Measurements from ENCODE around the gene PATL1.

DNA sequence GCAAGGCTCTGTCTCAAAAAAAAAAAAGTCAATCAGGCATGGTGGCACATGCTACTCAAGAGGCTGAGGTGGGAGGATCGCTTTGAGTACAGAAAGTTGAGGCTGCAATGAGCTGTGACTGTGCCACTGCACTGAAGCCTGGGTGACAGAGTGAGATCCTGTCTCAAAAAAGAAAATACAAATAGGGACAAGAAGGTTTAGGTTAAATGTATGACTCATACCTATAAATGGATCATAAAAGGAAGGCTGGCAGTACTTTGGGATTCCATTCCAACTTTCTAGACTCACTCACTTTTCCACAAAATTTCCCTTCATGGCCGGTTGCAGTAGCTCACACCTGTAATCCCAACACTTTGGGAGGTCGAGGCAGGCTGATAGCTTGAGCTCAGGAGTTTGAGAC is 27.7 kb downstream of the PATL1 start:
- TF ChIP-seq, protein P1, sequence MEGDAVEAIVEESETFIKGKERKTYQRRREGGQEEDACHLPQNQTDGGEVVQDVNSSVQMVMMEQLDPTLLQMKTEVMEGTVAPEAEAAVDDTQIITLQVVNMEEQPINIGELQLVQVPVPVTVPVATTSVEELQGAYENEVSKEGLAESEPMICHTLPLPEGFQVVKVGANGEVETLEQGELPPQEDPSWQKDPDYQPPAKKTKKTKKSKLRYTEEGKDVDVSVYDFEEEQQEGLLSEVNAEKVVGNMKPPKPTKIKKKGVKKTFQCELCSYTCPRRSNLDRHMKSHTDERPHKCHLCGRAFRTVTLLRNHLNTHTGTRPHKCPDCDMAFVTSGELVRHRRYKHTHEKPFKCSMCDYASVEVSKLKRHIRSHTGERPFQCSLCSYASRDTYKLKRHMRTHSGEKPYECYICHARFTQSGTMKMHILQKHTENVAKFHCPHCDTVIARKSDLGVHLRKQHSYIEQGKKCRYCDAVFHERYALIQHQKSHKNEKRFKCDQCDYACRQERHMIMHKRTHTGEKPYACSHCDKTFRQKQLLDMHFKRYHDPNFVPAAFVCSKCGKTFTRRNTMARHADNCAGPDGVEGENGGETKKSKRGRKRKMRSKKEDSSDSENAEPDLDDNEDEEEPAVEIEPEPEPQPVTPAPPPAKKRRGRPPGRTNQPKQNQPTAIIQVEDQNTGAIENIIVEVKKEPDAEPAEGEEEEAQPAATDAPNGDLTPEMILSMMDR (IDR thresholded peaks at IDR 0.05): no peak
- no peak for TF ChIP-seq POLR2A (IDR thresholded peaks at IDR 0.05)

Data from body of pancreas (tissue), 4 donors.